ENCODE results near the gene FARS2.

FARS2 gene

DNA sequence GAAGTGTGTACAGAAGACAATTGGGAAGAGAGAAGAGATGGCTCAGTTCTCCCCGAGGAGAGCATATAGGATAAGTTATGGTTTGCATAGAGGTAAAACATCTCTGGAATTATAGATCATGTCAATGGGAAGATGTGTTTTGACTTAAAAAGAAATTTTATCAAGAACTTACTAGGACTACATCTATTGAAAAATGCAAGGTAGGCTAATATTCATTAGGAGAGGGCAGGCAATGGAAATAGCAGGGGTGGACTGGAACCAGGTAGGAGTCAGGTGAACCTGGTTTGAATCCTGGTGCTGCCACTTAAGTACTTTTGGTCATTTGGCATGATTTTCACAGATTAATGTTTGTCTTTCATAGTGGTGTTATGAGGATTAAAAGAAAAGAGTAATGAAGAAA, 96.2 kb downstream of the FARS2 start:
- DNase-seq (ENCODE audit: low read depth, low spot score), result no peak
- H3K4me3 ChIP-seq (ENCODE audit: low read depth, low read length), result no peak overlapping the region
- TF ChIP-seq CTCF (IDR thresholded peaks at IDR 0.05; ENCODE audit: low read depth, low read length), result no peak
- in situ Hi-C loops (cut with HindIII; ENCODE audit: low sequenced_read_pairs), result no loop called here

DNA sequence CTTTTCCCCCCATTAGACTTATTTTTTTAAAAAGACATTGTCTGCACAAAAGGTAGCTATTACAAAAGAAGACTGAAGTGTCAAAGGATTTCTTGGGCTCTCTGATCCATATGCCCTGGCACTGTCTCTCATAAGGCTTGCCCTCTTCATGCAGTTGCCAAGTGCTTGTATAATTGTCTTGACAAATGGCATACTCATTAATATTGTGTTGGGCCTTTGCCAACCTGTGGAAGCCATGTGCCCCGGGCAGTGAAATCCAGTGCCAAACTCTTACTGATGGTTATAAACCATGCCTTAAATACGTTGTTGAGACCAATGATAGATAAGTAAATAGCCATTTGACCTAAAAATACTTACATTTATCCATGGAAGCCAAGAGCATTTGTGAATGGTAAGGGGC, 98.1 kb downstream of the FARS2 start:
- TF ChIP-seq CTCF (IDR thresholded peaks at IDR 0.05; ENCODE audit: low read depth, low read length), result no peak
- no peak for DNase-seq (ENCODE audit: low read depth, low spot score)
- in situ Hi-C loops (cut with HindIII; ENCODE audit: low sequenced_read_pairs), result no loop called here
- H3K4me3 ChIP-seq (ENCODE audit: low read depth, low read length), result no peak overlapping the region

DNA sequence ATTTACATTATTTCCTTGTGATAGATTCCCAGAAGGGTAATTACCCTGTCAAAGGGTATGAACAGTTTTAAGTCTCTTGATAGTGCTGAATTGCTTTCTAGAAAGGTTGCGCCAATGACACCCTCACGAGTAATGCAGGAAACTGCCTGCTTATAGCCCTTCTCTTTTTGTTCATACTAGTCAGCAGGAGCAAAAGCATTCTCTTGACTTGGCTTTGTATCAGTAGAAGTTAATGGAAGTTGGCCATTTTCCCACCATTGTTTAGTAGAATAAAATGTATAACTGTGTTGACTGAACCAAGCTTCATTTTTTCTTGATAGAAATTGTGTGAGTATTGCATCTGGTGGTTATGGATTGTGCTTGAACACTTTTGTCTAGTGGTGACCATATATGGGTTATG, 100.1 kb downstream of the FARS2 start:
- no peak for TF ChIP-seq CTCF (IDR thresholded peaks at IDR 0.05; ENCODE audit: low read depth, low read length)
- peak; percentile 19 for DNase-seq (ENCODE audit: low read depth, low spot score)
- in situ Hi-C loops (cut with HindIII; ENCODE audit: low sequenced_read_pairs), result no loop called here
- no peak overlapping the region for H3K4me3 ChIP-seq (ENCODE audit: low read depth, low read length)

DNA sequence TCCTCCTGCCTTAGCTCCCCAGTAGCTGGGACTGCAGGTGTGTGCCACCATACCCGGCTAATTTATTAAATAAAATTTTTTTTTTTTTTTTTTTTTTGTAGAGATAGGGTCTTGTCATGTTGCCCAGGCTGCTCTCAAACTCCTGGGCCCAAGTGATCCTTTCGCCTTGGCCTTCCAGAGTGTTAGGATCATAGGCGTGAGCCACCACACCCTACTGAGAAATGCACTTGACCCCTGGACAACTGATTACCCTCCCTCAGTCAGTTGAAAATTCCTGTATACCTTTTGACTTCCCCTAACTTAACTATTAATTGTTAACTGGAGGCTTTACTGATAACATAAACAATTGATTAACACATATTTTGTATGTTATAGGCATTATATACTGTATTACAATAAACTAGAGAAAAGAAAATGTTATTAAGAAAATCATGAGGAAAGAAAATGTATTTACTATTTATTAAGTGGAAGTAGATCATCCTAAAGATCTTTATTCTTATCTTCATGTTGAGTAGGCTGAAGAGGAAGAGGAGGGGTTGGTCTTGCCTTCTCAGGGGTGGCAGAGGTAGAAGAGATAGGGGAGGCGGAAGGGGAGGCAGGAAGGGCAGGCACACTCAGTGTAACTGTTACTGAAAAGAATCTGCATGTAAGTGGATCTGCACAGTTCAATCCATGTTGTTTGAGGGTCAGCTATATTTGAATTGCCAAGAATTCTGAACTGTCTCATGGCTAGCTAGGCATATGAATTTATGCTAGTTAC, 104.3 kb downstream of the FARS2 start:
- no peak for DNase-seq (ENCODE audit: low read depth, low spot score)
- in situ Hi-C loops (cut with HindIII; ENCODE audit: low sequenced_read_pairs), result no loop called here
- TF ChIP-seq CTCF (IDR thresholded peaks at IDR 0.05; ENCODE audit: low read depth, low read length), result no peak
- no peak overlapping the region for H3K4me3 ChIP-seq (ENCODE audit: low read depth, low read length)

DNA sequence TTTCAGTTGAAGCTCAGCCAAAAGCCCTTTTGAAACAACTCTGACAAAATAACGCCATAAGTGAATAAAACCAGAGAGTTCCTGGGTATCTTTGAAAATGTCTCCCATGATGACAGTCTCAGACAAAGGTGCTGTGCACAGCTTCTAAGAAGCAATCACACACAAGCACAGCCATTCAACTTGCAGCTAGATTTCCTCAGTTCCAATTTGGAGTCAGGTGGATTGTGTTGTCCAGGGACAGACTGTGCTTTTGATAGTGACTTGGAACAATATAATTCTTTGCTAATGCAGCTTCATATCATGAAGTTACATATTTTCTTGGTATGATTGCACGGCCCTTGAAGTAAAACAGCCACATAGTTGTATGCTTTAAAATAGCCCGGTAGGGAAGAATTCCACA, 105.6 kb downstream of the FARS2 start:
- TF ChIP-seq CTCF (IDR thresholded peaks at IDR 0.05; ENCODE audit: low read depth, low read length), result no peak
- in situ Hi-C loops (cut with HindIII; ENCODE audit: low sequenced_read_pairs), result no loop called here
- DNase-seq (ENCODE audit: low read depth, low spot score), result no peak
- H3K4me3 ChIP-seq (ENCODE audit: low read depth, low read length), result no peak overlapping the region

- DNase-seq (ENCODE audit: low read depth, low spot score), result no peak
- in situ Hi-C loops (cut with HindIII; ENCODE audit: low sequenced_read_pairs), result no loop called here
- TF ChIP-seq CTCF (IDR thresholded peaks at IDR 0.05; ENCODE audit: low read depth, low read length), result no peak
- H3K4me3 ChIP-seq (ENCODE audit: low read depth, low read length), result no peak overlapping the region
Measured at GRCh38 chr6:5367510-5367909, 106.2 kb downstream of the FARS2 start.

Measured in astrocyte of the spinal cord (primary cell).